ENCODE data around the gene PHOSPHO2.

DNA sequence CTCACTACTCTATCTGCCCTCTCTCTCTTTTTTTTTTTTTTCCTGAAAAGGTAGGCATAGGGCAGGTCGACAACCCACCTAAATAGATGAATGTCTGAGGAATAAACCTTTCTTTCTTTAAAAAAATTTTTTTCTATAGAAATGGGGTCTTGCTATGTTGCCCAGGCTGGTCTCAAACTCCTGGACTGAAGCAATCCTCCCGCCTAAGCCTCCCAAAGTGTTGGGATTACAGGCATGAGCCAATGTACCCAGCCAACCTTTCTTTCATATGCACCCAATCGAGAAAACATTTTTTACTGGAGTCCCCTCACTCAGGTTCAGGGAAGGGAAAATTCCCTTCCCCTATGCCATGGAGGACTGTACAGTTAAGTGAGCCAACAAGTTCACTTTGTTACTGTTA is 31.0 kb upstream of the PHOSPHO2 start:
- TF ChIP-seq, protein P1, sequence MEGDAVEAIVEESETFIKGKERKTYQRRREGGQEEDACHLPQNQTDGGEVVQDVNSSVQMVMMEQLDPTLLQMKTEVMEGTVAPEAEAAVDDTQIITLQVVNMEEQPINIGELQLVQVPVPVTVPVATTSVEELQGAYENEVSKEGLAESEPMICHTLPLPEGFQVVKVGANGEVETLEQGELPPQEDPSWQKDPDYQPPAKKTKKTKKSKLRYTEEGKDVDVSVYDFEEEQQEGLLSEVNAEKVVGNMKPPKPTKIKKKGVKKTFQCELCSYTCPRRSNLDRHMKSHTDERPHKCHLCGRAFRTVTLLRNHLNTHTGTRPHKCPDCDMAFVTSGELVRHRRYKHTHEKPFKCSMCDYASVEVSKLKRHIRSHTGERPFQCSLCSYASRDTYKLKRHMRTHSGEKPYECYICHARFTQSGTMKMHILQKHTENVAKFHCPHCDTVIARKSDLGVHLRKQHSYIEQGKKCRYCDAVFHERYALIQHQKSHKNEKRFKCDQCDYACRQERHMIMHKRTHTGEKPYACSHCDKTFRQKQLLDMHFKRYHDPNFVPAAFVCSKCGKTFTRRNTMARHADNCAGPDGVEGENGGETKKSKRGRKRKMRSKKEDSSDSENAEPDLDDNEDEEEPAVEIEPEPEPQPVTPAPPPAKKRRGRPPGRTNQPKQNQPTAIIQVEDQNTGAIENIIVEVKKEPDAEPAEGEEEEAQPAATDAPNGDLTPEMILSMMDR (IDR thresholded peaks at IDR 0.05) = no peak
- TF ChIP-seq POLR2A (IDR thresholded peaks at IDR 0.05) = no peak
